Suprapubic skin (tissue), 4 donors: ENCODE results near the gene PGM2L1.

Experiments
- EP300 ChIP-seq: sonication (generic); formaldehyde crosslinking; IDR thresholded peaks from one replicate; pipeline ENCODE4 v1.6.1; 2017; ENCODE audit warnings: antibody characterized with exemption
- POLR2A ChIP-seq, 2 donors: fragments of 450-650 bp; IDR thresholded peaks; one replicate each; pipeline ENCODE4 v1.6.1; 2017; ENCODE audit warnings: antibody characterized with exemption in 2 of 2, mild to moderate bottlenecking in 2 of 2, moderate library complexity in 2 of 2
- POLR2AphosphoS5 ChIP-seq, 3 donors: sonication (generic); formaldehyde crosslinking; IDR thresholded peaks; one replicate each; pipeline ENCODE4 v1.6.1; 2017; ENCODE audit warnings: antibody characterized with exemption in 3 of 3
- TF ChIP-seq, protein P1 (sequence below), 2 donors: fragments of 200-600 bp in 1 of 2; fragments of 450-650 bp in 1 of 2; sonication (generic) in 1 of 2; IDR thresholded peaks; one replicate each; pipeline ENCODE4 v1.5.1; 2016 to 2019; ENCODE audit warnings: antibody characterized with exemption in 2 of 2, mild to moderate bottlenecking in 1 of 2, moderate library complexity in 1 of 2

DNA sequence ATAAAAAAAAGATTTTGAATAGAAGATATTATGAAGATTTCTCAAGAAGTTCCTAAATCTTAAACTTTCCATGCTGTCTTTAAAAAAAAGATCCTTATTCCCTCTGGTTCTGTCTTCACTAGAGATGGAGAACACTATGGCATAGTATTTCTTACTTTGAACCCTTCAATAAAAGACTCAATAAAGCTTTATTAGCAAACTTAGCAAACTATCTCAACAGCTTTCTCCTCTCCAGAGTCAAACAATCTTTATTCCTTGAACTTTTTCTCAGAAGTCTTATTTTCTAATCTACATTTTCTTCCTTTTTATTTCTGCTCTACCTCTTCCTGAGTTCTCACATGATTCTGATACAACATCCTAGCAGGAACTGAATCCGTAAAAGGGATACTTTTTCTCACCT is 65.0 kb downstream of the PGM2L1 start:
- TF ChIP-seq, protein P1, sequence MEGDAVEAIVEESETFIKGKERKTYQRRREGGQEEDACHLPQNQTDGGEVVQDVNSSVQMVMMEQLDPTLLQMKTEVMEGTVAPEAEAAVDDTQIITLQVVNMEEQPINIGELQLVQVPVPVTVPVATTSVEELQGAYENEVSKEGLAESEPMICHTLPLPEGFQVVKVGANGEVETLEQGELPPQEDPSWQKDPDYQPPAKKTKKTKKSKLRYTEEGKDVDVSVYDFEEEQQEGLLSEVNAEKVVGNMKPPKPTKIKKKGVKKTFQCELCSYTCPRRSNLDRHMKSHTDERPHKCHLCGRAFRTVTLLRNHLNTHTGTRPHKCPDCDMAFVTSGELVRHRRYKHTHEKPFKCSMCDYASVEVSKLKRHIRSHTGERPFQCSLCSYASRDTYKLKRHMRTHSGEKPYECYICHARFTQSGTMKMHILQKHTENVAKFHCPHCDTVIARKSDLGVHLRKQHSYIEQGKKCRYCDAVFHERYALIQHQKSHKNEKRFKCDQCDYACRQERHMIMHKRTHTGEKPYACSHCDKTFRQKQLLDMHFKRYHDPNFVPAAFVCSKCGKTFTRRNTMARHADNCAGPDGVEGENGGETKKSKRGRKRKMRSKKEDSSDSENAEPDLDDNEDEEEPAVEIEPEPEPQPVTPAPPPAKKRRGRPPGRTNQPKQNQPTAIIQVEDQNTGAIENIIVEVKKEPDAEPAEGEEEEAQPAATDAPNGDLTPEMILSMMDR (IDR thresholded peaks at IDR 0.05), result no peak
- no peak for TF ChIP-seq POLR2A (IDR thresholded peaks at IDR 0.05)
- TF ChIP-seq POLR2AphosphoS5 (IDR thresholded peaks at IDR 0.05), result no peak
- no peak for TF ChIP-seq EP300
